VCaP (cell line): ENCODE results near the gene TNFRSF4.

Experiments used
- H3K27ac ChIP-seq: fragments of 450-650 bp; 2 replicates; pipeline ENCODE4 v1.5.1; 2017
- CTCF ChIP-seq: fragments of 450-650 bp; conservative IDR thresholded peaks from 2 replicates; pipeline ENCODE4 v1.5.1; 2017; ENCODE audit warnings: mild to moderate bottlenecking, moderate library complexity

Gene TNFRSF4

GRCh38 chr1:1170215-1171091, 43.5 kb downstream of the TNFRSF4 start:
- TF ChIP-seq CTCF, result no peak
- H3K27ac ChIP-seq, result no peak overlapping the region

DNA sequence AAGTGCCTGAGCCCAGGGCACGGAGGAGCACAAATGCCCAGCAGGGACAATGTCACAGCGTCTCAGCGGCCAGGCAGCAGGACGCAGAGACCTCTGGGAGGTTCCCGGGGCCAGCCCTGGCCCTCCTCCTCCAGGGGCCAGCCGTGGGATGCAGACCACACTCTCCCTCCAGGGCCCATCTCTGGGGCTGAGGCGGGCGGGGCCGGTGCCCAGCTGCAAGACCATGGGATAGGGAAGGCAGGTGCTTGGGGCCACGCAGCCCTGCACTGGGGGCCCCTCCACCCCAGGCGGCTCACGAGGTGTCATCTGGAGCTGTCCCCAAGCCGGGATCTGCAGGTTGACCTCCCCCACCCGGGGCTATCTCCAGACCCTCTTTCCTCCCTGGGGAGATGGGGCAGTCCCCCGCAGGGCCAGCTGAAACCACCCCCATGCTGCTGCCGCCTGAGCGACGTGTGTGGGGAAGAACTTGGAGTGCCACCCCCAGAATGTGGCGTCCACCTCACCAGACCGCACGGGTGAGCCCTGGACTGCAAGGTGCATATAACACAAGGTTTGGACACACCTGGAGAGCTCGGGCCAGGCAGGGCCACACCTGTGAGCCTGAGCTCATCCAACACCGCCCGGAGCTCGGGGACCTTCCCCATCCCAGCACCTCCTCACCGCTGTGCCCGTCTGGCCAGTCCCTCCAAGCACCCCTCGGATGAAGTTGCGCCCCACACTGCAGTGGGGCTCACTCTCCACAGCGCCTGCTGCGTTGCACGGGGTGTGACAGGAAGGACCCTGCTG, 44.3 kb downstream of the TNFRSF4 start:
- H3K27ac ChIP-seq, result no peak overlapping the region
- TF ChIP-seq CTCF, result no peak

DNA sequence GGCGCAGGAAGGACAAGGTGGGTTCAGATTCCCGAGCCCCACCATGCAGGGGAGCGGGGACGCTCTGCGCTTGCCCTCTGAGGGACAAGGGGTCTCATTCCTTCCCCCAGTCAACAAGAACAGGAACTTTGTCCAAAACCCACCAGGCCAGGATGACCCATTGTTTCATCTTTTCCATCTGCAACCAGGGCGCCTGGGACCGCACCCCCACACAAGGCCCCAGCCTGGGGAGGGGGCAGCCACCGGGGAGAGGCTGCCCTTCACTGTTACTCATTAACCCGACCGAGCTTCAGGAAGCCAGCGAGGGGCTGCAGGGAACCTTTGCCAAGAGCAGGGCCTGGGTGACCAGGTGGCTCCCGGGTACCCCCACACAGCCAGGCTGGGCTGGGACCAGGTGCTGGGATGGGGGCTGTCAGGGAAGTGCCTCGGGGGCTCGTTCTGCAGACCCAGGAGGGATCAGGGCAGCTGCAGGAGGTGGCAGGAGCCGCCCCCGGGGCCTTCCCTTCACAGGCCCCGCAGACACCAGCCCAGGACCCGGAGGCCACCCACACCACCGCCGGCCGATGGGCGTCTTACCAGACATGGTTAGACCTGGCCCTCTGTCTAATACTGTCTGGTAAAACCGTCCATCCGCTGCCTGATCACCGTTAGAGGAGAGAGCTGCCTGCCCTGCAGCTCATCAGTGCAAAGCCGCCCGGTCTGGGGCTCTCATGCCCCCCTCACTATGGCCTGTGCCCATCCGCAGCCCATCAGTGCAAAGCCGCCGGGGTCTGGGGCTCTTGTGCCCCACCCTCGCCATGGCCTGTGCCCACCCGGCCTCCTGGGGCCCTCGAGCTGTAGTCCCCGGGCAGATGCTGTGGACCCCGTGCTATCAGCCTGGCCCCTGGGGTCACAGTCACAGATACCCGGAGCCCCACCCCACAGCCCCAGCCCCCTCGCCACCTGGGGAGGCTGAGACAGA, 45.2 kb downstream of the TNFRSF4 start:
- no peak for TF ChIP-seq CTCF
- H3K27ac ChIP-seq, result no peak overlapping the region

DNA sequence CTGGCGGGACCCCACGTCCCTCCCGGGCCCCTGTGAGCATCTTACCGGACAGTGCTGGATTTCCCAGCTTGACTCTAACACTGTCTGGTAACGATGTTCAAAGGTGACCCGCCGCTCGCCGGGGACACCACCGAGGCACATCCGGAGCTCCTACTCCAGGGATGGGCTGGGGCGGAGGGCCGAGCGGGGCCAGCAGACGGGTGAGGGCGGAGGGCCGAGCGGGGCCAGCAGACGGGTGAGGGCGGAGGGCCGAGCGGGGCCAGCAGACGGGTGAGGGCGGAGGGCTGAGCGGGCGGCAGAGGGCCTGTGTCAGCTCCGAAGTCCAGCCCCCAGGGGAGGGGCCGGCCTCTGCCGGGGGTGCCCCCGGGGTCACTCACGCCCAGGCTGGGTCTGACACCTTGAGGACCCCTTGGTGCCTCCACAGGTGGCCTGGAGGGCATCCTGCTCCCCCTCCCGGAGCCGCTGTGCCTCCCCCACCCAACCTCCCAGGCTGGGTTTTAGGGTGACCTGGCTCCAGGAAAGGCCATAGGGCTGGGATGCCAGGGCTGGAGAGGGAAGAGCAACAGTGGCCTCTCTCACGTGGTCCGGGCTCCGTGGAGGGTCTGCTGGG, 46.0 kb downstream of the TNFRSF4 start:
- H3K27ac ChIP-seq, result no peak overlapping the region
- no peak for TF ChIP-seq CTCF

DNA sequence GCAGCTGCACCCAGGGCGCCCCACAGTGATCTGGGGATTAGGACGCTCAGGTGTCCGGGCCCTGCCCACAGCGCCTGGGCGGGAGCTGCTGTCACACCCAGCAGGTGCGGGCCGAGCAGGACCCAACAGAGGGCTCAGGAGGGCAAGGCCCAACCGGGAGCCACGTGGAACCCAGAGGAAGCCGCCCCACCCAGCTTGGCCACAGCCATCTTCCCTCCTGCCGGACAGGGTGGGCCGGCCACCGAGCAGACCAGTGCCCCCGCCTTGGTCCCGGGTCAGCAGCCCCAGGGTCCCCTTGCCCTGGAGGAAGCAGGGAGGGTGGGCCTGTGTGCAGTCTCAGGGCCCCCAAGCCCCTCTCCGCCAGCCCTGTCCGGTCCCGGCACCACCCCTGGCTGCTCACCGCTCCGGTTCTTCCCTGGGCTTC, 46.5 kb downstream of the TNFRSF4 start:
- no peak for TF ChIP-seq CTCF

GRCh38 chr1:1166642-1167397, 47.1 kb downstream of the TNFRSF4 start:
- TF ChIP-seq CTCF, result no peak
- peak overlapping the region; percentile 90 for H3K27ac ChIP-seq

More for the DNA sequence above, 46.5 kb downstream of the TNFRSF4 start:
- H3K27ac ChIP-seq, result no peak overlapping the region
